GM18508 (cell line): ENCODE results near the gene PISD.

Source experiments
- ATAC-seq: cut with Tn5 transposase; IDR thresholded peaks from one replicate; pipeline ENCODE4 v1.9.1; 2021; ENCODE audit warnings: moderate number of reproducible peaks; ENCODE audit not compliant: insufficient read depth, unreplicated experiment

The PISD gene

DNA sequence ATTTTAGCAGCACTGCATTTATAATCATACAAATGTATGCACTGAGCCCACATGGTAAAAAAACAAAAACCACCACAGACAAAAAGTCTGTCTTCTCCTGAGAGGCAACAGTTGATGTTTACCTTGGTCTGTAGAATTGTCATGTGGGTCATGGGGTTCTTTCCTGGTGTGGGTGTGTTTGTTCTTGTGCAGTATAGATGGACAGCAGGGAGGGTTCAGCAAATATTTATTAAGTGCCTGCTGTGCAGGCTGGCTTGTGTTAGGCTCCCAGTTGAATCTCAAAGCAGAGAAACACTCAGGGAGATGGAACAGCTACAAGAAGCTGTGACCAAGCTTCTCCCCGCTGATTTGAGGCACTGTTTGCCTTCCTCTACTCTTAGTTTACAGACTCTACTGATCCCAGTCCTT, 82.2 kb downstream of the PISD start:
- ATAC-seq: no peak

DNA sequence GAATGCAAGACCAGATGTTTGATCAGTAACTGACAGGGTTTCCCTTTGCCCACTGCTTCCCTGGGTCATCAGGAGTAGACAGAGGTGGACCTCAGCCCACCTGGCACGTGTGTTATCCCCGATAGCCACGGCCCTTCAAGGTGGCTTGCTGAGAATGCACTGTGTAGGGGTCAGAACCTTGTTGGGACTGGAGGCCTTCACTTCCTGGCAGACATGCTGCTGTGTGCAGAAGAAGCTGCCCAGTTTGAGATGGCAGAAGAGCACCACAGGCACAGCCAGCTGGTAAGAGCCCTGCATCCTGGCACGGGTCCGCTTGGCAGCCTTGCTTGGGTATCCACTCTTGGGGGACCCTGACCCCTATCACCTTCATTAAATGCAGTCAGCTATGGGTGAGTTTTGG, 83.8 kb downstream of the PISD start:
- no peak for ATAC-seq

DNA sequence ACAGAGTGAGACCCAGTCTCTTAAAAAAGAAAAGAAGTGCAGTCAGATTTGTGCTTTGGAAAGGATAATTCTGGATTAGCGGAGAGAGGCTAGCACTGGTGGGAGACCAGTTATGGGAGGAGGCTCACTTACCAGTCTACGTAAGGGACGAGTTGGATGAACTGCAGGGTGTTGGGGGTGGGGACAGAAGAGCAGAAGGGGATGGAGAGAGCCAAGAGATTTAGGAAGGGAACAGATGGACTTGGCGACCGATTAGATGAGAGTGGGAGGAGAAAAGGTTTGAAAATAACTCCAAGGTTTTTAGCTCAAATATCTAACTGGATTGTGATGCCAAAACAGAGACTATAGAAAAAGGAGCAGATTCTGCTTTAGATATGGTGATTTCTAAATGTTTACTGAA, 84.3 kb downstream of the PISD start:
- ATAC-seq: no peak

DNA sequence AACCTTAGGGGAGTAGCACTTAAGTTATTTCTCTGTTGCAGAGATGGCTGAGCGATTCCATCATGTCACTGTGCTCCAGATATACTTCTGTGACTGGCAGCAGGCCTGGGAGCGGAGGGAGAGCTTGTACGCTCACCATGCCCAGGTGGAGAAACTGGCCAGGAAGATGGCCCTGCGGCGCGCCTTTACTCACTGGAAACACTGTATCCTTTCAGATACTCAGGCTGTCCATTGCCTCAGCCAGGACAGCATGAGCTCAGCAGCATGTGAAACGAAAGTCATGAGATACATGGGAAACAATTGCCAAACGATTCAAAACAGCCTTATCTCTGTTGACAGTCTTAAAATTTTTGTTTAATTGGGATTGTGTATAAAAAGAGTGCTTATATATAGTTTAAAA, 86.8 kb downstream of the PISD start:
- no peak for ATAC-seq

DNA sequence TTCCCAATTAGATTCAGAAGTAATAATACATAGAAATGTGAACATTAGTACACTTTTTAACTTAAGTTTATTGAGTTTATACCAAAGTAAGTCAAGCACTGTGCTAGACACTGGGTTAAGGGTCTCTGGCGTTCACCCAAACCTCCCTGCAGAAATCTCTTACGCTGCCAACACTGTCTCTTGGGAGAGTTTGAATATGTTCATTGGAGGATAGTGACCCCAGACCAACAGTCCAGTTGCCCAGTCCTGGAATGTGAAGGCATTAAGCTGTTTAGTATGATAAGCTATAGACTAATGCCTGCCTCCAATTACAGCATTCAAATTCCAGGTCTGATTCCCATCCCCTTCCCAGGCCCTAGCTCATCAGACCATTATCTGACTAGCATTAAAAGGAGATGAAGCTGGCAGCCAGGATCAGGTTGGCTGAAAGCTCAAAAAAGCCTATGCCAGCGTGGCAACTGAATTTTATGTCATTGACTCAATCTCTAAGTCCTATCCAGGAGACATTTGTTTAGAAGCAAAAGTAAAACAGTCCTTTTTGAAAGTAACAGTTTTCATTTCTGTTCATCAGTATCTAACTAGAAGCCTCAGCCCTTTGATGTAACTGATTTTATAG, 87.9 kb downstream of the PISD start:
- no peak for ATAC-seq

GRCh38 chr22:31572939-31573338, 89.1 kb downstream of the PISD start:
- ATAC-seq: no peak

- no peak for ATAC-seq
These were observed 92.9 kb downstream of the PISD start for GRCh38 chr22:31569126-31569525.
